GM21717 (cell line): ENCODE results near the gene RARRES2.
"Not testable (repeated sequence)": the region's sequence is repeated elsewhere in the genome, so short reads cannot be mapped to it uniquely, and the experiment has no call there.

Experiments
- ATAC-seq: cut with Tn5 transposase; IDR thresholded peaks from one replicate; pipeline ENCODE4 v1.9.1; 2021; ENCODE audit warnings: mild to moderate bottlenecking, moderate library complexity; ENCODE audit not compliant: unreplicated experiment

Gene RARRES2

GRCh38 chr7:150341263-150342120 lies at the start of gene RARRES2:
TSS of gene RARRES2 (minus strand) at chr7:150341629. CDS start at chr7:150340609, 1,020 bp downstream.
- no peak for ATAC-seq

- ATAC-seq, result no peak
Observed at GRCh38 chr7:150390205-150390604, 48.8 kb upstream of the RARRES2 start.

GRCh38 chr7:150389532-150389816 lies 48.0 kb upstream of the RARRES2 start:
- ATAC-seq, result no peak

GRCh38 chr7:150388709-150389531 lies 47.5 kb upstream of the RARRES2 start:
- ATAC-seq, result no peak

GRCh38 chr7:150388306-150388705 lies 46.9 kb upstream of the RARRES2 start:
- no peak for ATAC-seq

GRCh38 chr7:150385884-150386283 lies 44.5 kb upstream of the RARRES2 start:
- not testable (repeated sequence) for ATAC-seq

- ATAC-seq, result no peak
Observed at GRCh38 chr7:150385302-150385723, 43.9 kb upstream of the RARRES2 start.

GRCh38 chr7:150384406-150385301 lies 43.2 kb upstream of the RARRES2 start:
- ATAC-seq, result no peak

- ATAC-seq, result no peak
Observed at GRCh38 chr7:150383710-150384397, 42.4 kb upstream of the RARRES2 start.

GRCh38 chr7:150382844-150383225 lies 41.4 kb upstream of the RARRES2 start:
- no peak for ATAC-seq

GRCh38 chr7:150382123-150382843 lies 40.9 kb upstream of the RARRES2 start:
- no peak for ATAC-seq

GRCh38 chr7:150381785-150382122 lies 40.3 kb upstream of the RARRES2 start:
- ATAC-seq, result no peak

GRCh38 chr7:150381096-150381495 lies 39.7 kb upstream of the RARRES2 start:
- ATAC-seq, result no peak

- ATAC-seq, result peak; percentile 28
Observed at GRCh38 chr7:150380463-150380862, 39.0 kb upstream of the RARRES2 start.

- ATAC-seq, result peak; percentile 6
Observed at GRCh38 chr7:150379441-150380379, 38.3 kb upstream of the RARRES2 start.

GRCh38 chr7:150378853-150379440 lies 37.5 kb upstream of the RARRES2 start, which contains the start of gene ZNF775:
TSS of gene ZNF775 (plus strand) at chr7:150379330. CDS start at chr7:150388471, 9,141 bp downstream.
- peak; percentile 74 for ATAC-seq

GRCh38 chr7:150378115-150378852 lies 36.9 kb upstream of the RARRES2 start:
- ATAC-seq, result no peak

GRCh38 chr7:150377635-150378034 lies 36.2 kb upstream of the RARRES2 start:
- no peak for ATAC-seq
